ENCODE measurements around the gene MRFAP1.

DNA sequence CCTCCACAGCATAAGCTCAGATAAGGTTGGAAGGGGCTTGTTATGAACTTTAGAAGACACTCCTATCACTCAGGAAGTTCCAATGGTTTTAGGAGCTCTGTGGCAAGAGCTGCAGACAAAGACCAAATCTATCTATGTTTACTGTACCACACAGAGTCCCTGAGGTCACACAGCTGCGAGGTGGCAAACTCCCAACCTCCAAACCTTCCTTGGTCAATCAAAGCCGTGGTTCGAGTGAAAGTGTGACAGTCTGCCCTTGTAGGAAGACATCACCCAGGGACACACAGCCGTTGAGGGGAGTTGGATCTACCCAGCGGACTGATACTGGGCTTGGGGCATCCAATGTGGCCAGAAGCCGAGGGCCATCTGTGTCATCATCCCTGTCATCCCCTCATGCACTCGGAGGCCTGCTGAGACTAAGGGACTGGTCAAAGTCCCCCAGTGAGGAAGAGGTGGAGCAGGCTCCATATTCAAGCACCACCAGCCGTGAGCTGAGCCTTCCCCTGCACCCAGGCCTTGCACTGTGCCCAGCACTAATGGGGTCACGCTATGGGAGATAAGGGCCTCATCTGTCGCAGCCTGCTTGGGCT is 38.7 kb upstream of the MRFAP1 start:
- TF ChIP-seq, protein P1, sequence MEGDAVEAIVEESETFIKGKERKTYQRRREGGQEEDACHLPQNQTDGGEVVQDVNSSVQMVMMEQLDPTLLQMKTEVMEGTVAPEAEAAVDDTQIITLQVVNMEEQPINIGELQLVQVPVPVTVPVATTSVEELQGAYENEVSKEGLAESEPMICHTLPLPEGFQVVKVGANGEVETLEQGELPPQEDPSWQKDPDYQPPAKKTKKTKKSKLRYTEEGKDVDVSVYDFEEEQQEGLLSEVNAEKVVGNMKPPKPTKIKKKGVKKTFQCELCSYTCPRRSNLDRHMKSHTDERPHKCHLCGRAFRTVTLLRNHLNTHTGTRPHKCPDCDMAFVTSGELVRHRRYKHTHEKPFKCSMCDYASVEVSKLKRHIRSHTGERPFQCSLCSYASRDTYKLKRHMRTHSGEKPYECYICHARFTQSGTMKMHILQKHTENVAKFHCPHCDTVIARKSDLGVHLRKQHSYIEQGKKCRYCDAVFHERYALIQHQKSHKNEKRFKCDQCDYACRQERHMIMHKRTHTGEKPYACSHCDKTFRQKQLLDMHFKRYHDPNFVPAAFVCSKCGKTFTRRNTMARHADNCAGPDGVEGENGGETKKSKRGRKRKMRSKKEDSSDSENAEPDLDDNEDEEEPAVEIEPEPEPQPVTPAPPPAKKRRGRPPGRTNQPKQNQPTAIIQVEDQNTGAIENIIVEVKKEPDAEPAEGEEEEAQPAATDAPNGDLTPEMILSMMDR (IDR thresholded peaks at IDR 0.05 in 8 of 11, conservative IDR thresholded peaks at IDR 0.05 in 3 of 11) = no peak
- TF ChIP-seq POLR2A (IDR thresholded peaks at IDR 0.05) = no peak
- TF ChIP-seq POLR2AphosphoS5 (IDR thresholded peaks at IDR 0.05) = no peak
